MM.1S (cell line): ENCODE results near the gene TMEM92.

Source experiments
- DNase-seq: peaks from one replicate; pipeline ENCODE4 v3.0.0-alpha.2; 2015
- H2AFZ ChIP-seq: fragments of 300-600 bp; sonication (generic); 2 replicates; pipeline ENCODE4 v1.6.0; 2016; ENCODE audit warnings: antibody characterized with exemption, low read length
- H3F3A ChIP-seq: fragments of 300-600 bp; sonication (generic); 2 replicates; pipeline ENCODE4 v1.6.1; 2016; ENCODE audit warnings: mild to moderate bottlenecking, antibody characterized with exemption, low read length, moderate library complexity, mixed read lengths; ENCODE audit not compliant: insufficient read depth
- H3K27ac ChIP-seq: fragments of 300-600 bp; sonication (generic); 2 replicates; pipeline ENCODE4 v1.5.1; 2016; ENCODE audit warnings: mild to moderate bottlenecking, low read length
- H3K27me3 ChIP-seq: fragments of 300-600 bp; sonication (generic); replicated peaks from 2 replicates; pipeline ENCODE4 v1.6.0; 2016; ENCODE audit warnings: low read length; ENCODE audit not compliant: insufficient read depth
- H3K36me3 ChIP-seq: fragments of 300-600 bp; sonication (generic); replicated peaks from 2 replicates; pipeline ENCODE4 v1.6.1; 2016; ENCODE audit warnings: mild to moderate bottlenecking, low read length, mixed read lengths; ENCODE audit not compliant: insufficient read depth
- H3K4me1 ChIP-seq: fragments of 300-600 bp; sonication (generic); 2 replicates; pipeline ENCODE4 v1.6.1; 2016; ENCODE audit warnings: low read length, mixed read lengths
- H3K4me2 ChIP-seq: fragments of 300-600 bp; sonication (generic); 2 replicates; pipeline ENCODE4 v1.6.0; 2016; ENCODE audit warnings: low read depth, low read length
- H3K4me3 ChIP-seq: fragments of 300-600 bp; sonication (generic); 2 replicates; pipeline ENCODE4 v1.5.1; 2016; ENCODE audit warnings: low read length, mixed read lengths
- H3K79me2 ChIP-seq: fragments of 300-600 bp; sonication (generic); 2 replicates; pipeline ENCODE4 v1.6.1; 2016; ENCODE audit warnings: mixed run types, low read length, mixed read lengths
- H3K9ac ChIP-seq: fragments of 300-600 bp; sonication (generic); 2 replicates; pipeline ENCODE4 v1.6.1; 2016; ENCODE audit warnings: low read length, mixed read lengths
- H3K9me2 ChIP-seq: fragments of 300-600 bp; sonication (generic); replicated peaks from 2 replicates; pipeline ENCODE4 v1.6.1; 2016; ENCODE audit warnings: mild to moderate bottlenecking, low read length, mixed read lengths; ENCODE audit not compliant: insufficient read depth
- H3K9me3 ChIP-seq: fragments of 300-600 bp; sonication (generic); replicated peaks from 2 replicates; pipeline ENCODE4 v1.6.1; 2016; ENCODE audit warnings: mild to moderate bottlenecking, low read length, mixed read lengths; ENCODE audit not compliant: insufficient read depth
- H4K20me1 ChIP-seq: fragments of 300-600 bp; sonication (generic); 2 replicates; pipeline ENCODE4 v1.6.1; 2016; ENCODE audit warnings: mild to moderate bottlenecking, low read length, moderate library complexity, mixed read lengths; ENCODE audit not compliant: insufficient read depth
- CTCF ChIP-seq: fragments of 300-600 bp; sonication (generic); IDR thresholded peaks from 2 replicates; pipeline ENCODE4 v1.5.1; 2016; ENCODE audit warnings: antibody characterized with exemption, low read length, mixed read lengths
- EZH2 ChIP-seq: fragments of 300-600 bp; sonication (generic); optimal IDR thresholded peaks from 2 replicates; pipeline ENCODE3; 2017; ENCODE audit warnings: low read depth, mild to moderate bottlenecking, antibody characterized with exemption, low read length, mixed read lengths
- EZH2phosphoT487 ChIP-seq: fragments of 300-600 bp; sonication (generic); IDR thresholded peaks from 2 replicates; pipeline ENCODE4 v1.6.1; 2018; ENCODE audit warnings: antibody characterized with exemption, low read length

TMEM92 gene

GRCh38 chr17:50248255-50248654 lies 26.0 kb upstream of the TMEM92 start:
- Histone ChIP-seq H3K9me3 (no peaks in the 10 kb centered on the region), H2AFZ (no peak overlapping the region), H3K27ac (no peak overlapping the region), H3K4me1 (no peaks in the 10 kb centered on the region), H3K4me3 (no peak overlapping the region), H3K4me2 (no peak overlapping the region), H3K9ac (no peak overlapping the region), H4K20me1 (no peaks in the 10 kb centered on the region), H3K79me2 (no peaks in the 10 kb centered on the region), H3F3A (no peaks in the 10 kb centered on the region; the same call in 1 of the 2 replicates), H3K36me3 (no peaks in the 10 kb centered on the region), H3K9me2 (no peaks in the 10 kb centered on the region), H3K27me3 (no peaks in the 10 kb centered on the region)
- DNase-seq: no peak
- TF ChIP-seq EZH2: no peak
- TF ChIP-seq CTCF: no peak
- no peak for TF ChIP-seq EZH2phosphoT487

- no peak overlapping the region for H3K4me2 ChIP-seq
- H3K9me2 ChIP-seq: no peaks in the 10 kb centered on the region
- no peaks in the 10 kb centered on the region for H3F3A ChIP-seq
- no peak for TF ChIP-seq EZH2
- TF ChIP-seq CTCF: no peak
- TF ChIP-seq EZH2phosphoT487: no peak
- H3K9ac ChIP-seq: no peak overlapping the region
- H3K79me2 ChIP-seq: no peaks in the 10 kb centered on the region
- H3K27ac ChIP-seq: no peak overlapping the region
- no peak for DNase-seq
- no peaks in the 10 kb centered on the region for H3K9me3 ChIP-seq
- no peaks in the 10 kb centered on the region for H4K20me1 ChIP-seq
- no peaks in the 10 kb centered on the region for H3K4me1 ChIP-seq
- H3K27me3 ChIP-seq: peaks cover 25% of the 10 kb centered on the region
- H2AFZ ChIP-seq: no peak overlapping the region
- H3K36me3 ChIP-seq: no peaks in the 10 kb centered on the region
- no peak overlapping the region for H3K4me3 ChIP-seq
Measured at GRCh38 chr17:50252781-50253180, 21.5 kb upstream of the TMEM92 start.

- H4K20me1 ChIP-seq: no peaks in the 10 kb centered on the region
- H3K4me1 ChIP-seq: no peaks in the 10 kb centered on the region
- no peak overlapping the region for H3K4me3 ChIP-seq
- H3K27me3 ChIP-seq: peaks cover 53% of the 10 kb centered on the region
- H3K36me3 ChIP-seq: no peaks in the 10 kb centered on the region
- H3K27ac ChIP-seq: no peak overlapping the region
- H3K9me2 ChIP-seq: no peaks in the 10 kb centered on the region
- no peaks in the 10 kb centered on the region for H3K79me2 ChIP-seq
- H2AFZ ChIP-seq: no peak overlapping the region
- TF ChIP-seq CTCF (no peak), EZH2 (no peak), EZH2phosphoT487 (no peak)
- no peak overlapping the region for H3K4me2 ChIP-seq
- H3F3A ChIP-seq: no peaks in the 10 kb centered on the region
- no peak overlapping the region for H3K9ac ChIP-seq
- H3K9me3 ChIP-seq: no peaks in the 10 kb centered on the region
- DNase-seq: no peak
Measured at GRCh38 chr17:50255766-50256635, 18.3 kb upstream of the TMEM92 start.
